ENCODE measurements around the gene KNCN.

Gene KNCN

GRCh38 chr1:46580140-46580903 is 28.9 kb upstream of the KNCN start:
- peaks cover 65 to 76% of the 10 kb centered on the region in 2 donors for H3K36me3 Mint-ChIP-seq

GRCh38 chr1:46577671-46578070 is 26.2 kb upstream of the KNCN start:
- Mint-ChIP-seq H3K4me1 (peaks cover 12 to 21% of the 10 kb centered on the region in 2 donors), H3K27me3 (no peaks in the 10 kb centered on the region), H3K27ac (no peak overlapping the region), H3K4me3 (no peak overlapping the region), H3K36me3 (peaks cover 48 to 64% of the 10 kb centered on the region in 2 donors), H3K9me3 (no peaks in the 10 kb centered on the region)
- DNase-seq: no peak
- no peak for ATAC-seq (replicated peaks)

More at GRCh38 chr1:46580140-46580903, 28.9 kb upstream of the KNCN start:
- H3K4me1 Mint-ChIP-seq: peaks cover 17 to 30% of the 10 kb centered on the region in 2 donors
- no peaks in the 10 kb centered on the region for H3K9me3 Mint-ChIP-seq
- H3K4me3 Mint-ChIP-seq: no peak overlapping the region
- DNase-seq (no peak), ATAC-seq (replicated peaks) (no peak)
- no peak overlapping the region for H3K27ac Mint-ChIP-seq
- no peaks in the 10 kb centered on the region for H3K27me3 Mint-ChIP-seq

GRCh38 chr1:46576596-46576995 is 25.1 kb upstream of the KNCN start:
- no peak for DNase-seq
- H3K36me3 Mint-ChIP-seq: peaks cover 45 to 57% of the 10 kb centered on the region in 2 donors

GRCh38 chr1:46575778-46576177 is 24.3 kb upstream of the KNCN start:
- no peaks in the 10 kb centered on the region for H3K9me3 Mint-ChIP-seq
- ATAC-seq (replicated peaks) (no peak), DNase-seq (no peak)
- H3K27ac Mint-ChIP-seq: no peak overlapping the region
- H3K4me1 Mint-ChIP-seq: peaks cover 0 to 4% of the 10 kb centered on the region in 2 donors
- H3K4me3 Mint-ChIP-seq: no peak overlapping the region
- peaks cover 43 to 51% of the 10 kb centered on the region in 2 donors for H3K36me3 Mint-ChIP-seq
- H3K27me3 Mint-ChIP-seq: no peaks in the 10 kb centered on the region

More at GRCh38 chr1:46576596-46576995, 25.1 kb upstream of the KNCN start:
- H3K27ac Mint-ChIP-seq: no peak overlapping the region
- H3K27me3 Mint-ChIP-seq: no peaks in the 10 kb centered on the region
- no peaks in the 10 kb centered on the region for H3K9me3 Mint-ChIP-seq
- no peak for ATAC-seq (replicated peaks)
- H3K4me3 Mint-ChIP-seq: no peak overlapping the region
- H3K4me1 Mint-ChIP-seq: peaks cover 3 to 11% of the 10 kb centered on the region in 2 donors

GRCh38 chr1:46575300-46575699 is 23.9 kb upstream of the KNCN start:
- Mint-ChIP-seq H3K4me3 (no peak overlapping the region), H3K27me3 (no peaks in the 10 kb centered on the region), H3K27ac (no peak overlapping the region), H3K36me3 (peaks cover 39 to 46% of the 10 kb centered on the region in 2 donors), H3K4me1 (no peaks in the 10 kb centered on the region), H3K9me3 (no peaks in the 10 kb centered on the region)
- DNase-seq: no peak
- ATAC-seq (replicated peaks): no peak

GRCh38 chr1:46571691-46572225 is 20.3 kb upstream of the KNCN start:
- DNase-seq: no peak
- no peak overlapping the region for H3K27ac Mint-ChIP-seq
- H3K27me3 Mint-ChIP-seq: no peaks in the 10 kb centered on the region
- no peak overlapping the region for H3K4me3 Mint-ChIP-seq
- no peaks in the 10 kb centered on the region for H3K4me1 Mint-ChIP-seq
- no peak for ATAC-seq (replicated peaks)
- peaks cover 0 to 1% of the 10 kb centered on the region in 2 donors for H3K9me3 Mint-ChIP-seq
- peaks cover 42 to 56% of the 10 kb centered on the region in 2 donors for H3K36me3 Mint-ChIP-seq

- ATAC-seq (replicated peaks): no peak
- peaks cover 41 to 56% of the 10 kb centered on the region in 2 donors for H3K36me3 Mint-ChIP-seq
- DNase-seq: no peak
- H3K27me3 Mint-ChIP-seq: no peaks in the 10 kb centered on the region
- H3K4me1 Mint-ChIP-seq: no peaks in the 10 kb centered on the region
- no peak overlapping the region for H3K27ac Mint-ChIP-seq
- H3K9me3 Mint-ChIP-seq: peaks cover 0 to 1% of the 10 kb centered on the region in 2 donors
- H3K4me3 Mint-ChIP-seq: no peak overlapping the region
Observed at GRCh38 chr1:46569884-46570725, 18.7 kb upstream of the KNCN start.

- ATAC-seq (replicated peaks) (no peak), DNase-seq (no peak)
- H3K4me1 Mint-ChIP-seq: no peaks in the 10 kb centered on the region
- H3K4me3 Mint-ChIP-seq: no peak overlapping the region
- peaks cover 0 to 1% of the 10 kb centered on the region in 2 donors for H3K9me3 Mint-ChIP-seq
- peaks cover 48 to 55% of the 10 kb centered on the region in 2 donors for H3K36me3 Mint-ChIP-seq
- H3K27ac Mint-ChIP-seq: no peak overlapping the region
- H3K27me3 Mint-ChIP-seq: no peaks in the 10 kb centered on the region
Observed at GRCh38 chr1:46569116-46569515, 17.7 kb upstream of the KNCN start.

- Mint-ChIP-seq H3K9me3 (peaks cover 0 to 1% of the 10 kb centered on the region in 2 donors), H3K4me1 (no peaks in the 10 kb centered on the region), H3K27me3 (no peaks in the 10 kb centered on the region), H3K36me3 (peaks cover 49 to 56% of the 10 kb centered on the region in 2 donors), H3K27ac (no peak overlapping the region), H3K4me3 (no peak overlapping the region)
- no peak for ATAC-seq (replicated peaks)
- DNase-seq: no peak
Observed at GRCh38 chr1:46568461-46568891, 17.0 kb upstream of the KNCN start.

GRCh38 chr1:46563341-46563740 is 11.9 kb upstream of the KNCN start:
- Mint-ChIP-seq H3K9me3 (peaks cover 0 to 1% of the 10 kb centered on the region in 2 donors), H3K4me3 (no peak overlapping the region), H3K27ac (no peak overlapping the region), H3K4me1 (no peaks in the 10 kb centered on the region), H3K36me3 (peaks cover 60 to 77% of the 10 kb centered on the region in 2 donors), H3K27me3 (no peaks in the 10 kb centered on the region)
- ATAC-seq (replicated peaks) (no peak), DNase-seq (no peak)

- Mint-ChIP-seq H3K4me1 (no peaks in the 10 kb centered on the region), H3K4me3 (no peak overlapping the region), H3K36me3 (peaks cover 52 to 75% of the 10 kb centered on the region in 2 donors), H3K27ac (no peak overlapping the region), H3K9me3 (peaks cover 0 to 1% of the 10 kb centered on the region in 2 donors), H3K27me3 (no peaks in the 10 kb centered on the region)
- DNase-seq (no peak), ATAC-seq (replicated peaks) (no peak)
Observed at GRCh38 chr1:46562498-46562897, 11.1 kb upstream of the KNCN start.

GRCh38 chr1:46558966-46559365 is 7.5 kb upstream of the KNCN start:
- no peak overlapping the region for H3K27ac Mint-ChIP-seq
- H3K36me3 Mint-ChIP-seq: peaks cover 28 to 48% of the 10 kb centered on the region in 2 donors
- DNase-seq: no peak
- H3K27me3 Mint-ChIP-seq: no peaks in the 10 kb centered on the region
- no peaks in the 10 kb centered on the region for H3K4me1 Mint-ChIP-seq
- ATAC-seq (replicated peaks): no peak
- no peak overlapping the region for H3K4me3 Mint-ChIP-seq
- no peaks in the 10 kb centered on the region for H3K9me3 Mint-ChIP-seq

GRCh38 chr1:46558141-46558963 is 6.9 kb upstream of the KNCN start:
- DNase-seq (no peak), ATAC-seq (replicated peaks) (no peak)
- H3K9me3 Mint-ChIP-seq: no peaks in the 10 kb centered on the region
- no peak overlapping the region for H3K4me3 Mint-ChIP-seq
- H3K36me3 Mint-ChIP-seq: peaks cover 26 to 44% of the 10 kb centered on the region in 2 donors
- H3K27ac Mint-ChIP-seq: no peak overlapping the region
- H3K4me1 Mint-ChIP-seq: no peaks in the 10 kb centered on the region
- peaks cover 0 to under 1% of the 10 kb centered on the region in 2 donors for H3K27me3 Mint-ChIP-seq

GRCh38 chr1:46557403-46557802 is 6.0 kb upstream of the KNCN start:
- DNase-seq: no peak
- Mint-ChIP-seq H3K27ac (no peak overlapping the region), H3K36me3 (peaks cover 16 to 35% of the 10 kb centered on the region in 2 donors), H3K27me3 (peaks cover 4 to 10% of the 10 kb centered on the region in 2 donors), H3K9me3 (no peaks in the 10 kb centered on the region), H3K4me3 (no peak overlapping the region), H3K4me1 (no peaks in the 10 kb centered on the region)
- ATAC-seq (replicated peaks): peak; percentile 71 to 73

Data from stimulated activated naive B cell treated with anti-CD40 and anti-IgM and Interleukin-4, amounts not matched to agents 10 μg/mL and 1 μg/mL and 100 μg/mL, for 72 hours (primary cell).